ENCODE measurements around the gene SRD5A2. TPM values are rescaled to one million over a fixed set of nuclear protein-coding genes. Genes with fewer than 3 reads are reported as not detected.

Gene SRD5A2
- total and polyA plus RNA-seq, 3 experiments from 2014 or later, result not detected

DNA sequence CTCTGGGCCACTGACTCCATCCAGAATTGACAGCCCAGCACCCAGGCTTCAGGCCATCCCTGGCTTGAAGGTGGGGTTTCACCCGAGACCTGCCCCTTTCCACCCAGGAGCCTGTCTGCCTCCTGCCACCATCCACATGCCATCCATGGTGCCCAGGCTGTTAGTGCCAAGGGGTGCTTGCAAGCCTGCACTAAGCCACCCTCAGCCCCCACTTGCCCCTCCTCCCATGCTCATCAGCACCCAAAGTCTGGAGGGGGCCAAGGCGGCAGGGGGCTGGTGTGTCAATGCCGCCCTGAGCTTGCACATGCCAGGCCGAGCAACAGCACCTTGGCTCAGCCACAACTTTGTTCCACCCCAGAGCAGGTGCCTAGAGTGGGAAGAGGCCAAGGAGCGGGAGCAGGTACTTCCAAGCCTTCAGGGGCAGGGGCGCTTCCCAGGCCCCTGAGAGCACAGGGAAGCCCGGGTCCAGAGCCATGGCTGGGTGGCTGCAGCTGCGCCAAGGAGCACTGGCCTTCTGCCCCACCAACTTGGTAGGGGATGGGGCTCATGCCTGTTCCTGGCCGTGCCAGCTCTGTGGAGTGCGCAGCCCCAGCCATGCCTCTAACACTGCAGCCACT, 12.0 kb downstream of the SRD5A2 start:
- Histone ChIP-seq H3K4me3 (ENCODE audit: low read length) (no peak overlapping the region), H3K27ac (ENCODE audit: low read depth, low read length) (no peak overlapping the region), H3K27me3 (ENCODE audit: insufficient read depth, low read length, poor library complexity, severe bottlenecking) (no peaks in the 10 kb centered on the region), H3K36me3 (ENCODE audit: insufficient read depth, low read length) (no peaks in the 10 kb centered on the region), H3K4me1 (ENCODE audit: insufficient read depth, low read length) (no peaks in the 10 kb centered on the region), H3K9me3 (ENCODE audit: low read length) (no peaks in the 10 kb centered on the region)
- DNase-seq, result no peak
- H3K27me3 Mint-ChIP-seq, result peaks cover 0 to 8% of the 10 kb centered on the region in 2 donors
- H3K4me1 Mint-ChIP-seq, result no peaks in the 10 kb centered on the region
- ChIA-PET CTCF (no interaction called here), POLR2A (no interaction called here)
- H3K4me3 Mint-ChIP-seq, result no peak overlapping the region
- peaks cover 4 to 14% (median 5%) of the 10 kb centered on the region in 5 donors for H3K9me3 Mint-ChIP-seq
- no peak overlapping the region for H3K27ac Mint-ChIP-seq
- no peaks in the 10 kb centered on the region for H3K36me3 Mint-ChIP-seq

DNA sequence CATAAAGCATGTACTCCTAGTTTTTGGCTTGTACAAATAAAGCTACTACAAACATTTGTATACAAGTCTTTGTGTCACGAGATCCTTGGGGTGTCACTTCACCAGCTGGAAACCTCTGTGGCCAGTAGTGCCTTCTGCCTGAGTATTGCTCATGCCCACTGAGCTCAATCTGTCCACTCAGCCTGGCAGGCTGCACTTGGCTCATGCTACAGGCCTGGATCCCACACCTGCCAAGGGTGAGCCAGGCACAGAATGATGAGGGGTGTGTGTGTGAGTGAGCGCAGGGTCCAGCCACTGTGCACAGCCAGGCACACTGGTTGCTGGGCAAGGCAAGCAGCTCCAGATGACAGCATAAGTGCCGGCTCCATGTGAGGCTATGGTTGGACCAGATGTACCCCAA, 13.1 kb downstream of the SRD5A2 start:
- POLR2A ChIA-PET, result no interaction called here
- H3K27me3 ChIP-seq (ENCODE audit: insufficient read depth, low read length, poor library complexity, severe bottlenecking), result no peaks in the 10 kb centered on the region
- no peak overlapping the region for H3K27ac ChIP-seq (ENCODE audit: low read depth, low read length)
- H3K4me3 Mint-ChIP-seq, result no peak overlapping the region
- H3K27me3 Mint-ChIP-seq, result peaks cover 0 to 15% of the 10 kb centered on the region in 2 donors
- H3K4me1 ChIP-seq (ENCODE audit: insufficient read depth, low read length), result no peaks in the 10 kb centered on the region
- no peaks in the 10 kb centered on the region for H3K4me1 Mint-ChIP-seq
- no peaks in the 10 kb centered on the region for H3K36me3 Mint-ChIP-seq
- no peak for DNase-seq
- CTCF ChIA-PET, result no interaction called here
- H3K9me3 Mint-ChIP-seq, result peaks cover 4 to 14% (median 5%) of the 10 kb centered on the region in 5 donors
- H3K36me3 ChIP-seq (ENCODE audit: insufficient read depth, low read length), result no peaks in the 10 kb centered on the region
- H3K4me3 ChIP-seq (ENCODE audit: low read length), result no peak overlapping the region
- no peak overlapping the region for H3K27ac Mint-ChIP-seq
- H3K9me3 ChIP-seq (ENCODE audit: low read length), result no peaks in the 10 kb centered on the region

- Mint-ChIP-seq H3K27ac (no peak overlapping the region), H3K9me3 (peaks cover 0 to 9% (median 0%) of the 10 kb centered on the region in 5 donors), H3K4me3 (no peak overlapping the region), H3K4me1 (no peaks in the 10 kb centered on the region), H3K27me3 (peaks cover 9 to 26% of the 10 kb centered on the region in 2 donors), H3K36me3 (no peaks in the 10 kb centered on the region)
- no peaks in the 10 kb centered on the region for H3K9me3 ChIP-seq (ENCODE audit: low read length)
- no peaks in the 10 kb centered on the region for H3K4me1 ChIP-seq (ENCODE audit: insufficient read depth, low read length)
- POLR2A ChIA-PET, result no interaction called here
- DNase-seq, result no peak
- H3K4me3 ChIP-seq (ENCODE audit: low read length), result no peak overlapping the region
- no peaks in the 10 kb centered on the region for H3K27me3 ChIP-seq (ENCODE audit: insufficient read depth, low read length, poor library complexity, severe bottlenecking)
- no peaks in the 10 kb centered on the region for H3K36me3 ChIP-seq (ENCODE audit: insufficient read depth, low read length)
- CTCF ChIA-PET, result no interaction called here
- no peak overlapping the region for H3K27ac ChIP-seq (ENCODE audit: low read depth, low read length)
Observed at GRCh38 chr2:31563273-31563839, 17.4 kb downstream of the SRD5A2 start.

DNA sequence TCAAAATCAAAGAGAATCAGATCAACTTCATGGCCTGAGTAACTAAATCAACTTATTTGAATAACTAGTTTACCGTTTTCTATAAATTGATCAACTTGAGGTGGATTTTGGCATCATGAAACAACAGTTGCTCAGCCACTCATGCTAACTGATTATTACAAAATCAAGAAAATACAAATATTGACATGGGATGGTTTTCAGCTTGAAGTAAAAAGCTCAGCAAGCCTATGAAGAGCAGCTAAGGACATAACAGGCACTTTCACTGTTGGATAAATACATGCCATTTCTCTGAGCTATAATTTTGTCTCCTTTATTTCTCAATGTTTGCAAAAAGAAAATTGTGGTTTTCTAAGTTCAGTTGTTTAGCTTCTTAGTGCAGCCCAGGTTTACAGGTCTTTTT, 18.9 kb downstream of the SRD5A2 start:
- Mint-ChIP-seq H3K36me3 (no peaks in the 10 kb centered on the region), H3K4me1 (no peaks in the 10 kb centered on the region), H3K27ac (no peak overlapping the region), H3K4me3 (no peak overlapping the region), H3K27me3 (peaks cover 9 to 26% of the 10 kb centered on the region in 2 donors), H3K9me3 (peaks cover 0 to 6% (median 0%) of the 10 kb centered on the region in 5 donors)
- H3K9me3 ChIP-seq (ENCODE audit: low read length), result no peaks in the 10 kb centered on the region
- no peak for DNase-seq
- H3K4me1 ChIP-seq (ENCODE audit: insufficient read depth, low read length), result no peaks in the 10 kb centered on the region
- POLR2A ChIA-PET, result no interaction called here
- H3K36me3 ChIP-seq (ENCODE audit: insufficient read depth, low read length), result no peaks in the 10 kb centered on the region
- CTCF ChIA-PET, result no interaction called here
- no peak overlapping the region for H3K4me3 ChIP-seq (ENCODE audit: low read length)
- H3K27me3 ChIP-seq (ENCODE audit: insufficient read depth, low read length, poor library complexity, severe bottlenecking), result no peaks in the 10 kb centered on the region
- no peak overlapping the region for H3K27ac ChIP-seq (ENCODE audit: low read depth, low read length)

GRCh38 chr2:31558401-31559295, 22.1 kb downstream of the SRD5A2 start:
- ChIA-PET CTCF (no interaction called here), POLR2A (no interaction called here)
- Mint-ChIP-seq H3K9me3 (peaks cover 1 to 10% (median 7%) of the 10 kb centered on the region in 5 donors), H3K27me3 (peaks cover 12 to 24% of the 10 kb centered on the region in 2 donors), H3K36me3 (peaks cover 0 to 1% (median 0%) of the 10 kb centered on the region in 3 donors), H3K4me1 (no peaks in the 10 kb centered on the region), H3K27ac (no peak overlapping the region), H3K4me3 (no peak overlapping the region)
- Histone ChIP-seq H3K4me1 (ENCODE audit: insufficient read depth, low read length) (no peaks in the 10 kb centered on the region), H3K4me3 (ENCODE audit: low read length) (no peak overlapping the region), H3K27ac (ENCODE audit: low read depth, low read length) (no peak overlapping the region), H3K36me3 (ENCODE audit: insufficient read depth, low read length) (no peaks in the 10 kb centered on the region), H3K27me3 (ENCODE audit: insufficient read depth, low read length, poor library complexity, severe bottlenecking) (no peaks in the 10 kb centered on the region), H3K9me3 (ENCODE audit: low read length) (no peaks in the 10 kb centered on the region)
- DNase-seq, result no peak

- peaks cover 0 to 1% (median 0%) of the 10 kb centered on the region in 3 donors for H3K36me3 Mint-ChIP-seq
- no peak overlapping the region for H3K4me3 Mint-ChIP-seq
- ChIA-PET POLR2A (no interaction called here), CTCF (no interaction called here)
- no peaks in the 10 kb centered on the region for H3K27me3 ChIP-seq (ENCODE audit: insufficient read depth, low read length, poor library complexity, severe bottlenecking)
- H3K4me1 Mint-ChIP-seq, result no peaks in the 10 kb centered on the region
- H3K27ac ChIP-seq (ENCODE audit: low read depth, low read length), result no peak overlapping the region
- H3K4me3 ChIP-seq (ENCODE audit: low read length), result no peak overlapping the region
- no peaks in the 10 kb centered on the region for H3K4me1 ChIP-seq (ENCODE audit: insufficient read depth, low read length)
- H3K9me3 ChIP-seq (ENCODE audit: low read length), result no peaks in the 10 kb centered on the region
- H3K9me3 Mint-ChIP-seq, result peaks cover 2 to 16% (median 7%) of the 10 kb centered on the region in 5 donors
- peaks cover 12 to 17% of the 10 kb centered on the region in 2 donors for H3K27me3 Mint-ChIP-seq
- DNase-seq, result no peak
- H3K36me3 ChIP-seq (ENCODE audit: insufficient read depth, low read length), result no peaks in the 10 kb centered on the region
- H3K27ac Mint-ChIP-seq, result no peak overlapping the region
Observed at GRCh38 chr2:31556940-31557339, 23.8 kb downstream of the SRD5A2 start.

GRCh38 chr2:31555967-31556706, 24.6 kb downstream of the SRD5A2 start:
- ChIA-PET CTCF (no interaction called here), POLR2A (no interaction called here)
- Histone ChIP-seq H3K4me3 (ENCODE audit: low read length) (no peak overlapping the region), H3K27me3 (ENCODE audit: insufficient read depth, low read length, poor library complexity, severe bottlenecking) (no peaks in the 10 kb centered on the region), H3K27ac (ENCODE audit: low read depth, low read length) (no peak overlapping the region), H3K36me3 (ENCODE audit: insufficient read depth, low read length) (no peaks in the 10 kb centered on the region), H3K4me1 (ENCODE audit: insufficient read depth, low read length) (no peaks in the 10 kb centered on the region), H3K9me3 (ENCODE audit: low read length) (no peaks in the 10 kb centered on the region)
- no peak for DNase-seq
- Mint-ChIP-seq H3K4me1 (no peaks in the 10 kb centered on the region), H3K27me3 (peaks cover 9 to 10% of the 10 kb centered on the region in 2 donors), H3K4me3 (no peak overlapping the region), H3K9me3 (peaks cover 2 to 17% (median 9%) of the 10 kb centered on the region in 5 donors), H3K36me3 (peaks cover 0 to 1% (median 0%) of the 10 kb centered on the region in 3 donors), H3K27ac (no peak overlapping the region)

DNA sequence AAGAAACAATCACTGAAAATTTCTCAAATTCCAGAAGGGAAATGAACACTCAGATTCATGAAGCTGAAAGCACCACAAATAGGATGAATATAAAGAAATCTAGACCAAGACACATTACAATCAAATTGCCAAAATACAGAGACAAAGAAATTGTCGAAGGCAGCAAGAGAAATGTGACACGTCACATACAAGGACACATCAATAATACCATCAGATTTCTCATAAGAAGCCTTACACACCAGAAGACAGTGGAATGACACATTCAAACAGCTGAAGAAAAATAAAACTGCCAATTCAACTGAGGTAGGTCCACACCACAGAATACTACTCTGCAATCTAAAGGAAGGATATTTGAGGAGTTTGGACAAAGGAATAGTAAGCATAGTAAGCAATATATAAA, 27.4 kb downstream of the SRD5A2 start:
- no peaks in the 10 kb centered on the region for H3K36me3 ChIP-seq (ENCODE audit: insufficient read depth, low read length)
- no peak overlapping the region for H3K27ac ChIP-seq (ENCODE audit: low read depth, low read length)
- H3K4me3 ChIP-seq (ENCODE audit: low read length), result no peak overlapping the region
- peaks cover 3 to 6% of the 10 kb centered on the region in 2 donors for H3K27me3 Mint-ChIP-seq
- no peaks in the 10 kb centered on the region for H3K9me3 ChIP-seq (ENCODE audit: low read length)
- H3K27me3 ChIP-seq (ENCODE audit: insufficient read depth, low read length, poor library complexity, severe bottlenecking), result no peaks in the 10 kb centered on the region
- H3K9me3 Mint-ChIP-seq, result peaks cover 2 to 19% (median 5%) of the 10 kb centered on the region in 5 donors
- ChIA-PET POLR2A (no interaction called here), CTCF (no interaction called here)
- DNase-seq, result no peak
- no peaks in the 10 kb centered on the region for H3K4me1 Mint-ChIP-seq
- H3K27ac Mint-ChIP-seq, result no peak overlapping the region
- H3K4me3 Mint-ChIP-seq, result no peak overlapping the region
- H3K36me3 Mint-ChIP-seq, result peaks cover 0 to 1% (median 0%) of the 10 kb centered on the region in 3 donors
- no peaks in the 10 kb centered on the region for H3K4me1 ChIP-seq (ENCODE audit: insufficient read depth, low read length)
